ENCODE measurements around the gene NDUFB6.

DNA sequence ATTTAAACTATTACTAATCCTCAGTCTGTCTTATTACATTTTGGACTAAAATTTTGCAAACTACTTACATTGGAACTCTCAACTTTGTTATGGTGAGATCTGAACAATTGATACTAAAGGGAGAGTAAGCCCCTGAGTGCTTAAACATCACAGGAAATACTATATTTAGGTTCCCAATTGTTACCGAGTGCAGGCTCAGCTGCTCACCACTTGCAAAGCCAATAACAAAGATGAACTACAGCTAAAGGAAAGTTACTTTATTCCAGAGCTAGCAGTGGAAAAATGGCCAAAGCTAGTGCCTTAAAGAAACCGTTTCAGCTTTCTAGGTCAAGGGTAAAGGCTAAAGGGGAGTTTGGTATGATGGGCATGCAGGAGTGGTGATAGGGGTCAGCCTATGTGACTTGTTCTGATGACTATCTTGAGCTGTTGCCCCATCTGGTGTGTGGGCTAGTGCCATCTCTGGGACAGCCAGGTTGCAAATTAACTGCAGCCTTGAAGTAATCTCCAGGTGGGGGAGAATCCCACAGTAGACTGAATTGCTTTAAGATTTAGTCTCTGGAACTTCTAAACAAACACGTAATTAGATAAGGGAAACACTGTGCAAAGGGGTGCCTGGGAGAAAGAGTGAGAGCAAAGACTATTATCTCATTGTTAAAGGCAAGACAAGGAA is 7.8 kb upstream of the NDUFB6 start:
- TF ChIP-seq BHLHE40 (IDR thresholded peaks at IDR 0.05; ENCODE audit: borderline replicate concordance) (no peak), HDGF (IDR thresholded peaks at IDR 0.05; ENCODE audit: borderline replicate concordance) (no peak), FOXA1 (IDR thresholded peaks at IDR 0.05) (no peak), L3MBTL2 (conservative IDR thresholded peaks at IDR 0.05) (no peak), ARNT (IDR thresholded peaks at IDR 0.05) (no peak), NFRKB (IDR thresholded peaks at IDR 0.05) (no peak)
